ENCODE data around the gene TRIM52. TPM values are rescaled to one million over a fixed set of nuclear protein-coding genes. Genes with fewer than 3 reads are reported as not detected.

The TRIM52 gene
- total RNA-seq, 2 donors from 2014 or later: 11.2 to 15.2 TPM

GRCh38 chr5:181235689-181236366, 25.1 kb downstream of the TRIM52 start:
- Histone ChIP-seq H3K4me1 (replicated peaks) (no peaks in the 10 kb centered on the region), H3K4me3 (no peak overlapping the region), H3K9me3 (no peaks in the 10 kb centered on the region), H3K27me3 (replicated peaks; ENCODE audit: insufficient read depth) (no peaks in the 10 kb centered on the region), H3K36me3 (peaks cover 25 to 40% of the 10 kb centered on the region in 2 donors), H3K27ac (no peak overlapping the region)
- intact Hi-C loops (cut with DNase I): no loop called here
- no peak for DNase-seq (ENCODE audit: low spot score)
- 68% methylated on average over 5 of the region's 5 CpGs for WGBS
- TF ChIP-seq CTCF (IDR thresholded peaks at IDR 0.05): no peak
- TF ChIP-seq POLR2A (IDR thresholded peaks at IDR 0.05): no peak

- DNase-seq (ENCODE audit: low spot score): no peak
- H3K36me3 ChIP-seq: peaks cover 25 to 40% of the 10 kb centered on the region in 2 donors
- no peaks in the 10 kb centered on the region for H3K9me3 ChIP-seq
- TF ChIP-seq POLR2AphosphoS5 (IDR thresholded peaks at IDR 0.05) (no peak), POLR2A (IDR thresholded peaks at IDR 0.05) (no peak)
- H3K27ac ChIP-seq: no peak overlapping the region
- WGBS: 76% methylated on average over 5 of the region's 5 CpGs
- no peaks in the 10 kb centered on the region for H3K27me3 ChIP-seq (replicated peaks; ENCODE audit: insufficient read depth)
- no peak overlapping the region for H3K4me3 ChIP-seq
- intact Hi-C loops (cut with DNase I): no loop called here
- no peaks in the 10 kb centered on the region for H3K4me1 ChIP-seq (replicated peaks)
Observed at GRCh38 chr5:181235323-181235688, 25.6 kb downstream of the TRIM52 start.

- H3K36me3 ChIP-seq: peaks cover 25 to 35% of the 10 kb centered on the region in 2 donors
- TF ChIP-seq POLR2AphosphoS5 (IDR thresholded peaks at IDR 0.05) (no peak), CTCF (IDR thresholded peaks at IDR 0.05) (no peak), POLR2A (IDR thresholded peaks at IDR 0.05) (no peak)
- DNase-seq (ENCODE audit: low spot score): no peak
- no peak overlapping the region for H3K4me3 ChIP-seq
- H3K27me3 ChIP-seq (replicated peaks; ENCODE audit: insufficient read depth): no peaks in the 10 kb centered on the region
- H3K27ac ChIP-seq: no peak overlapping the region
- intact Hi-C loops (cut with DNase I): no loop called here
- no peaks in the 10 kb centered on the region for H3K4me1 ChIP-seq (replicated peaks)
- no peaks in the 10 kb centered on the region for H3K9me3 ChIP-seq
- WGBS: 85% methylated on average over 20 of the region's 22 CpGs
Observed at GRCh38 chr5:181234455-181235306, 26.3 kb downstream of the TRIM52 start.

GRCh38 chr5:181233801-181234454, 27.0 kb downstream of the TRIM52 start:
- no peaks in the 10 kb centered on the region for H3K9me3 ChIP-seq
- peaks cover 20 to 28% of the 10 kb centered on the region in 2 donors for H3K36me3 ChIP-seq
- intact Hi-C loops (cut with DNase I): no loop called here
- WGBS: 91% methylated on average over 24 of the region's 24 CpGs
- no peak for DNase-seq (ENCODE audit: low spot score)
- H3K27me3 ChIP-seq (replicated peaks; ENCODE audit: insufficient read depth): no peaks in the 10 kb centered on the region
- H3K4me1 ChIP-seq (replicated peaks): no peaks in the 10 kb centered on the region
- H3K27ac ChIP-seq: no peak overlapping the region
- TF ChIP-seq POLR2A (IDR thresholded peaks at IDR 0.05) (no peak), POLR2AphosphoS5 (IDR thresholded peaks at IDR 0.05) (no peak), CTCF (IDR thresholded peaks at IDR 0.05) (no peak)
- no peak overlapping the region for H3K4me3 ChIP-seq

- no peak for TF ChIP-seq CTCF (IDR thresholded peaks at IDR 0.05)
- TF ChIP-seq POLR2AphosphoS5 (IDR thresholded peaks at IDR 0.05): no peak
- no peak for TF ChIP-seq POLR2A (IDR thresholded peaks at IDR 0.05)
- H3K36me3 ChIP-seq: peaks cover 18 to 21% of the 10 kb centered on the region in 2 donors
- intact Hi-C loops (cut with DNase I): no loop called here
- no peak for DNase-seq (ENCODE audit: low spot score)
- no peak overlapping the region for H3K27ac ChIP-seq
- no peaks in the 10 kb centered on the region for H3K9me3 ChIP-seq
- H3K4me1 ChIP-seq (replicated peaks): no peaks in the 10 kb centered on the region
- H3K4me3 ChIP-seq: no peak overlapping the region
- H3K27me3 ChIP-seq (replicated peaks; ENCODE audit: insufficient read depth): no peaks in the 10 kb centered on the region
- whole genome bisulfite sequencing: 84% methylated on average over 16 of the region's 16 CpGs
Observed at GRCh38 chr5:181233088-181233800, 27.7 kb downstream of the TRIM52 start.
